ENCODE results near the gene TCN1.

TCN1 gene

DNA sequence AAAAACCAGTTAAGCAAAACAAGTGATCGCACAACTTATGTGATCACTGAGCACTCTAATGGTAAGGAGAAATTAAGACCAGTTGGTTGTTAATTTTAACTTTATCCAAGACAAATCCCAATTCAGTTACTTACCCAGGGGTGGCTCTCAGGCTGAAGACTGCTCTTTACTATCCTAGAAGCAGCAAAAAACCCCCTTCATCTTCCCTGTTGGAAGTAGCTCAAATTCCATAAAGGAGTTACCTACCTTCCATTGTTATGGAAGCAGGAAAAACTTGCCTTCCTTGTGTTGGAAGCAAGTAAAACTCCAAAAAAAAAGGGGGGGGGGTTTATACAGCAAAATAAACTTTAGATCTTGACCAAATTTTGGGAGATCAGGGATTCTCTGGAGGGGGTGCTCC lies 50.5 kb downstream of the TCN1 start:
- no peak overlapping the region for H3K4me3 ChIP-seq (ENCODE audit: low read depth, low read length)

DNA sequence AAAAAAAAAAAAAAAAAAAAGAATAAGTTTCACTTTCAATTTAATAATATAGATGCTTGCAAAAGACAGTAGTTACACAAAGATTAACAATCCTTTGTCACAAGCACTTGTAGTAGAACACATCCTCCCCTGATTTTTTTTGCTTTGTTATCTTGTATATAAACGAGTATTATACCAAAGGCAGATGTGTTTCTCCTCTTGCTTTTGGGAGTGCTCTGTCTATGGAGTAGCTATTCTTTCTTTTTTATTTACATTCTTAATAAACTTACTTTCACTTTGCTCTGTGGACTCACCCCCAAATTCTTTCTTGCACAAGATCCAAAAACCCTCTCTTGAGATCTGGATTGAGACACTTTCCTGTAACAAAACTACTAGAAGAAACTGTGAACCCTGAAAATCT lies 52.3 kb downstream of the TCN1 start:
- TF ChIP-seq, protein P1, sequence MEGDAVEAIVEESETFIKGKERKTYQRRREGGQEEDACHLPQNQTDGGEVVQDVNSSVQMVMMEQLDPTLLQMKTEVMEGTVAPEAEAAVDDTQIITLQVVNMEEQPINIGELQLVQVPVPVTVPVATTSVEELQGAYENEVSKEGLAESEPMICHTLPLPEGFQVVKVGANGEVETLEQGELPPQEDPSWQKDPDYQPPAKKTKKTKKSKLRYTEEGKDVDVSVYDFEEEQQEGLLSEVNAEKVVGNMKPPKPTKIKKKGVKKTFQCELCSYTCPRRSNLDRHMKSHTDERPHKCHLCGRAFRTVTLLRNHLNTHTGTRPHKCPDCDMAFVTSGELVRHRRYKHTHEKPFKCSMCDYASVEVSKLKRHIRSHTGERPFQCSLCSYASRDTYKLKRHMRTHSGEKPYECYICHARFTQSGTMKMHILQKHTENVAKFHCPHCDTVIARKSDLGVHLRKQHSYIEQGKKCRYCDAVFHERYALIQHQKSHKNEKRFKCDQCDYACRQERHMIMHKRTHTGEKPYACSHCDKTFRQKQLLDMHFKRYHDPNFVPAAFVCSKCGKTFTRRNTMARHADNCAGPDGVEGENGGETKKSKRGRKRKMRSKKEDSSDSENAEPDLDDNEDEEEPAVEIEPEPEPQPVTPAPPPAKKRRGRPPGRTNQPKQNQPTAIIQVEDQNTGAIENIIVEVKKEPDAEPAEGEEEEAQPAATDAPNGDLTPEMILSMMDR (IDR thresholded peaks at IDR 0.05; ENCODE audit: borderline replicate concordance, insufficient read depth, low read depth, low read length), result no peak
- no peak overlapping the region for H3K4me3 ChIP-seq (ENCODE audit: low read depth, low read length)

More for the DNA sequence above, 50.5 kb downstream of the TCN1 start:
- TF ChIP-seq, protein P1 (IDR thresholded peaks at IDR 0.05; ENCODE audit: borderline replicate concordance, insufficient read depth, low read depth, low read length), result no peak

DNA sequence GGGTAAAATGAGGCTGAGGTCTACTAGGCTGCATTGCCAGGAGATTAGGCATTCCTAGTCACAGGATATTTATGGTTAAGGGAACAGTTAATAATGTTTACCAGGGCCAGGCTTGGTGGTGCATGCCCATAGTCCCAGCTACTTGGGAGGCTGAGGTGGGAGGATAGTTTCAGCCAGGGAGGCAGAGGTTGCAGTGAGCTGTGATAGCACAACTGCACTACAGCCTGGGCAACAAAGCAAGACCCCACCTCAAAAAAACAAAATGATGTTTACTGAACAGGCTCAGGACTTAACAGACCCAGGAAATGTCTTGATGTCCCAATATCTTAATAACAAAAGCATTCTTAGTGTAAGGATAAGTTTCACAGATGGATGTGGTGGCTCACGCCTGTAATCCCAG lies 52.9 kb downstream of the TCN1 start:
- no peak overlapping the region for H3K4me3 ChIP-seq (ENCODE audit: low read depth, low read length)
- TF ChIP-seq, protein P1 (IDR thresholded peaks at IDR 0.05; ENCODE audit: borderline replicate concordance, insufficient read depth, low read depth, low read length), result no peak

DNA sequence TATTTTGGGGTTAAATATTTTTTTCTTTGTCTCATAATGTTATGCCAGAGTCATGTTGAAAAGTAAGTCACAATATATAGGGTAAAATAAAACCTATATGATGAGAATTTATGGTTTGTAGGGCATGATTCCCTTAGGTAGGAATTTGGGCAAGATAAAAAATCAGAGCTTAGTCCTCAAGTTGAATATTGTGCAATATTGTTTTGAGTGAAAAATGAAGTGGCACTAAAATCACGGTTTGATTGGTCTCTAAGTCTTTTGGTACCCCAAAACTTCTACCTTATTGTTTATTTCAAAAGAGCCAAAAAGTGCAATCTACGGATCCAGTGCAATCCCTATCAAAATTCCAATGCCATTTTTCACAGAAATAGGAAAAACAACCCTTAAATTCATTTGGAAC lies 54.1 kb downstream of the TCN1 start:
- TF ChIP-seq, protein P1 (IDR thresholded peaks at IDR 0.05; ENCODE audit: borderline replicate concordance, insufficient read depth, low read depth, low read length), result no peak
- no peak overlapping the region for H3K4me3 ChIP-seq (ENCODE audit: low read depth, low read length)

DNA sequence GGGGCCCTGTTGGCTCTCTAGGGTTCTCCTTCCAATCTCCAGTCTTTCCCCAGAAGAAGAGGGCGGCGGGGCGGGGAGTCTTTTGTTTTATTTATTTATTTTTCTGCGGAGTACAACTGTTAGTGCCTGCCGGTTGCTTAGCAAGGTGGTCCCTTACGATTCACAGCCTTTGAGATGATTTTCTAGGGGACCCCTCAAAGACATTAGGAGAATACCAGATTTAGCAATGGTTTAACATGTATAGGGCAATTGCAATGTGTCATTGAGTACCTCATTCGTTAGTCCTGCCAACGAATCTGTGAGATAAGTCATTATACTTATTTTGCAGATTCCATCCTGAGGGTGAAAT lies 55.4 kb downstream of the TCN1 start:
- TF ChIP-seq, protein P1 (IDR thresholded peaks at IDR 0.05; ENCODE audit: borderline replicate concordance, insufficient read depth, low read depth, low read length), result no peak
- H3K4me3 ChIP-seq (ENCODE audit: low read depth, low read length), result peak overlapping the region; percentile 98

DNA sequence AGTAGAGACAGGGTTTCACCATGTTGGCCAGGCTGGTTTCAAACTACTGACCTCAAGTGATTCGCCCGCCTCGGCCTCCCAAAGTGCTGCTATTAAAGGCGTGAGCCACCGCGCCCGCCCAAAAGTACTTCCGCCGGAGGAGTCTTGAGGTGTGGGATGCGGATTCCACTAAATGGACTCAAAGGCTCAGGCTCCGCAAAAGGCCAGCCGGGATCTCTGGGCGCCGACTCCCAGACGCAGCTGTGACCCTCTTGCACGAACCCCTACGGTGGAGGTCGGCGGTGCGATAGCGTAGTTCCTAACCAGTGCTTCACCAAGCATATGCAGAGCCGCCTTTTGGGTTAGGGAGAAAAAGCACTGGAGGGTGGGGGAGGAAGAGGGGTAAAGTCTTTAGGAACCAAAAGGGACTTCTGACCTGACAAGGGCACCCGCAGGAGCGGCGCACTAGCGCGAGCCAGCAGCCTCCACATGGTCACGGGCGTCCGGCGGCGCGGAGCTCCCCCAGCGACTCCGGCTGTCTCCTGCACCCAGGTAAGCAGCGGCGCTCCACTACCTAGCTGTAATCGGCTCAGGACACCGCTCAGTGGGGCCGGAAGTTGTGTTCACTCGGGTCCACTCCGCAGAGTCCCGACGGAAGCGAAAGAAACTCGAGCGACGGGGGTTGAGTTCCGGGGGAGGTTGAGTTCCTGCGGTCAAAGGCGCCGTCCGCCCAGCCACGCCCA lies 55.9 kb downstream of the TCN1 start, which contains the start of gene MRPL16:
TSS of gene MRPL16 (minus strand) at position 590 of the 722 bp plus-strand sequence. CDS start at position 470, 120 bp downstream.
- peak within 1 kb of the TSS; percentile 98 for H3K4me3 ChIP-seq (ENCODE audit: low read depth, low read length)
- TF ChIP-seq, protein P1 (IDR thresholded peaks at IDR 0.05; ENCODE audit: borderline replicate concordance, insufficient read depth, low read depth, low read length), result peak; percentile 45

DNA sequence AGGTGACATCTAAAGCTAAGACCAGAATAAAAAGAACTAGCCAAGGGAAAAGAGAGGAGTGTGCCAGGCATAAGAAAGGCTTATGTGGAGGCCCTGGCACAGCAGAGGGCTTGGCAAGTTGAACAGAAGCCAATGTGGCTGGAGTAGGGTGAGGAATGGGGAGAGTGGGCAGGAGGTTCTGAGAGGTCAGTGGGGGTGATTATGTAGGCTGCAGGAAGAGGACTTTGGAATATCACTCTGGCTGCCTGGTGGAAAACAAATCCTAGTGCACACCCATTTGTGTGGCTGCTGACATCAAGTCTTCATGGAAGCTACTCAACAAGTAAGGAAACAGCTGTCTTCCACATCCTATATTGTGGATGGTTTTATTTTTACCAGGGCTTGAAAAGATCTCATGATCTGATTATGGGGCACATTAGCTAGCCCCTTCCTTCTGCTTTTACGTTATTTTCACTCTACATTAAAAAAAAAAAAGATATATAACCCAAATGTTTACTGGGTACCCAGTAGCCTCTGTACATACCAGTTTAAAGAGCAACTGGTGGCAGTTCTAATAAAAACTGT lies 59.2 kb downstream of the TCN1 start:
- TF ChIP-seq, protein P1 (IDR thresholded peaks at IDR 0.05; ENCODE audit: borderline replicate concordance, insufficient read depth, low read depth, low read length), result no peak
- no peak overlapping the region for H3K4me3 ChIP-seq (ENCODE audit: low read depth, low read length)

Measured in GM12875 (cell line).